HG02763 (cell line): ENCODE measurements around the gene MYO5B.

Experiments
- ATAC-seq: cut with Tn5 transposase; IDR thresholded peaks from one replicate; pipeline ENCODE4 v1.9.1; 2021; ENCODE audit warnings: mild to moderate bottlenecking, moderate library complexity; ENCODE audit not compliant: unreplicated experiment

MYO5B gene

GRCh38 chr18:50189160-50189559, 5.8 kb downstream of the MYO5B start:
- ATAC-seq, result no peak

- no peak for ATAC-seq
Measured at GRCh38 chr18:50188652-50189051, 6.3 kb downstream of the MYO5B start.

- no peak for ATAC-seq
Measured at GRCh38 chr18:50187659-50188058, 7.3 kb downstream of the MYO5B start.

DNA sequence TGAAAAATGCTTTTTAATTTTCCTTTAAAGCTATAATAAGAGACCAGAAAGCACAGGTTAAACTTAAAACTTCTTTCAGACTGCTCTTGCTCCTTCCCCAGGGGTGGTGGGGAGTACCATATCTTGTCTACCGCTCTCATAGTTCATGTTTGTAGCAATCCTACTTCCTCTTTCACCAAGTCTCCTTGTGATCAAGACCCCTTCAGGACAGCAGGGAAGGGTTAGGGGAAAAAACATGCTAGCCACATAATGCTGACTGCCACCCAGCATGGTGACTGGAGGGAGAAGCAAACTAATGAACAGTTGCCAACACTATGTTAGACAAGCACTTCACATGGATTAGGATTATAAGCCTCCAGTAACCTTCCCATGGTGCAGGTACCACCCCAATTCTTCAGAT, 8.6 kb downstream of the MYO5B start:
- ATAC-seq, result no peak

- ATAC-seq, result no peak
Measured at GRCh38 chr18:50183556-50183955, 11.4 kb downstream of the MYO5B start.

DNA sequence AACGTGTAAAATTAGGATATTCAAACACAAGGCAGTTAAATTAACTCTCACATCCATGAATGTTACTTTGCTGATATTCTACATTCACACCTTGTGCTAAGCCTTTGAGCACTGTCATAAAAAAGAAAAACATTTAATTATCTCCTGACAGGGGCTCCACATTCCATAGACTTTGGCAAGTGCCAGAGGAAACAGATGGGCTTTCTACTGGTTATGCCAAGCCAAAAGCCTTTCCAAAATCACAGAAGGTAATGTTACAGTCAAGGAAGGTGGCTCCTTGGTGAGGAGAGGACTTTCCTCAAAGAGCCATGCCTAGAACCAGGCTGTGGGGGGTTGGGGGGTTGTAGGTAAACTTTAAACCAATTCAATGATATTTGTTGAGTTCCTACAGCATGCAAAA, 12.4 kb downstream of the MYO5B start:
- no peak for ATAC-seq

DNA sequence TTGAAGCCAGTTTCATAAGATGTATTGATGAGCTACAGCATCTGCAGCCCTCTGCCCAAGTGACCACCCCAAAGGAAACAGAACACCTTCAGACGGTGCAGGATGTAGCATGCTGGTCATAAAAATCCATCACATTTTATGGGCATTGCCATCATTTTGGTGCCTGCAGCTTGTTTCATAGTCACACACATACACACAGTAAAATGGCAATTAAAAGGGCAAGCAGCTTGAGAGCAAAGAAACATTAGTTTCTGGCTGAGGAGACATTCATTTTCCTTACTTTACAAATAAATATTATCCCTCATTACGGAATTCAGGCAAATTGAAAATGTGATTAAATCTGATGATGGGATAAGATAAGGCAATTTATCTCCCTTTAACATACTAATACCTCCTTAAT, 13.4 kb downstream of the MYO5B start:
- no peak for ATAC-seq

GRCh38 chr18:50179465-50179864, 15.5 kb downstream of the MYO5B start:
- no peak for ATAC-seq

DNA sequence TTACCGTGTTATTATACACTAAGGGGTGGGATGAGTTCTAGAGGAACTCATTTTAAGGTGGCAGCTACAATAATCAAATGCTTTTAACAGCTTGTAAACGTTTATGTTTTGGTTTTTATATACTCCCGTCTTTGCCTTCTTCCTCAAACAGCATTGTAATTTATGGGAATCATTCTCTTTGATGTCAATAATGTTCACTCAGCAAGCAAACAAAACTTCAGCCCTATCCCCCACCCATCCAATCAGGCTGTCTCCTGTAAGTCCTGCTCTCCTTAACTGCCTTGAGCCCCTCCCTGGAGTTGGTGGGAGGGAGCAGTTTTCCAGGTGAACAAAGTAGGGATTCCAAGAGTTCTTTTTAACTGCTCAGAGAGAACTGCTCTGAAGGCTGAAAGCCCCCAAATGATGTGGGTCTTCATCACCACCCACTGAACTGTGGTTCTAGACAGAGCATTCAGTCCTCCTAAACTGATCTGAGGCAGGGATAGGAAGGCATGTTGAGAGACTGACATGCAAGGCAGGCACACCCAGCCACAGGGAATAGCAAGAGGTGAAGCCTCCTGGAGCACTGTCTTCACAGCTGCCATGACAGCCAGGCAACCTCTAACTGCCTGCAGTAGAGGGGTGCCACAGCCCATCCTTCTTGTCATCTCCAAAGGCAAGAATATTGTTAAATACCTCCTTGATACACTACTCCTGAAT, 17.5 kb downstream of the MYO5B start:
- ATAC-seq, result no peak

DNA sequence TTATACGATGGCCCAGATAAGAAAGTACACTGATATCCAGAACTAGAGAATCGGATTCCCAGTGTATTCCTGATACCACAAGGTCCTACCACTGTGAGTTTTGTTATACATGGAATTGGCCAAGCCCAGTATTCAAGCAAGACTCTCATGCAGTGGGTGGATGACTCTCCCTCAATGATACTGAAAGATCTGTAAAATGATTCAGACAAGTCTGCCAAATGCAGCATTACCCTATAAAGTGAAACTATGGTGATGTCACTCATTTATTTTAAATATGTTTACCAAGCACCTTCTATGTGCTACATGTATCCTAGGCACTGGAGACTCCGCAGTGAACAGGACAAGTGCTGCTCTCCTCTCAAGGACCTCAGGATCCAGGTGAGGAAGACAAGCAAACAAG, 22.6 kb downstream of the MYO5B start:
- ATAC-seq, result no peak

- no peak for ATAC-seq
Measured at GRCh38 chr18:50171406-50171805, 23.5 kb downstream of the MYO5B start.

GRCh38 chr18:50170004-50170403, 24.9 kb downstream of the MYO5B start:
- ATAC-seq, result no peak

DNA sequence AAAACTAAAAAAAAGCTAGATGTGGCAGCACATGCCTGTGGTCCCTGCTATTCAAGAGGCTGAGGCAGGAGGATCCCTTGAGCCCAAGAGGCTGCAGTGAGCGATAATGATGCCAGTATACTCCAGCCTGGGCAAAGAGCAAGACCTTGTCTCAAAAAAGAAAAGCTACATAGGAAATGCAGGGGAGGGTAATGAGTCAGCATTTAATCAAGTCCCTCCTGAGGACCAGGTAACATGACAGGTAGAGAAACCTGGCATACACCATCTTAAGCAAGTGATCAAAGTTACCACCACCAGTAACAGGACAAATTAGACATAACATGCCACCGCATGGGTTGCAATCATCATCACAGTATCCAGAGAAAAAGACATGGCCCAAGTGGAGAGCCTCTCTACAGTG, 25.8 kb downstream of the MYO5B start:
- ATAC-seq, result no peak

- no peak for ATAC-seq
Measured at GRCh38 chr18:50167966-50168365, 27.0 kb downstream of the MYO5B start.

- ATAC-seq, result no peak
Measured at GRCh38 chr18:50166901-50167300, 28.0 kb downstream of the MYO5B start.

GRCh38 chr18:50163505-50163904, 31.4 kb downstream of the MYO5B start:
- no peak for ATAC-seq

- ATAC-seq, result no peak
Measured at GRCh38 chr18:50162486-50163304, 32.3 kb downstream of the MYO5B start.

- no peak for ATAC-seq
Measured at GRCh38 chr18:50161597-50162205, 33.2 kb downstream of the MYO5B start.

DNA sequence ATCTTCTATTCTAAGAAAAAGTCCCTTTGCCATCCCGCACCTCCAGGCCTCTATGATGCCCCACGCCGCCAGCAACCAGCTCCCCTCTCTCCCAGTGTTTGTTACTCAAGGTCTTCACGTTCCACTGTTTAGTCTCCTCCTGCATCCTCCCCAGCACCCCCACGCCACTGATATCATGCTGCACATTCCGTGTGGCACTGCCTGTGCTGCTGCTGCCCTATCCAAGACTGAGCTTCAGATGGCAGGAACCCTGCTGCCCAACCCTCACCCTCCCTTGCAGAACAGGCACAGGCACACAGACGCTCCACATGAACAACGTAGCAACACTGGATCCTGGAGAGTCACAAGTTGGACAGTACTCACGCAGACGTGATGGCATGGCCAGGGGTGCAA, 35.3 kb downstream of the MYO5B start:
- ATAC-seq, result no peak

- no peak for ATAC-seq
Measured at GRCh38 chr18:50158866-50159653, 35.9 kb downstream of the MYO5B start.

GRCh38 chr18:50155406-50155805, 39.5 kb downstream of the MYO5B start:
- ATAC-seq, result no peak
